ENCODE results near the gene DAGLA. TPM values are rescaled to one million over a fixed set of nuclear protein-coding genes. Genes with fewer than 3 reads are reported as not detected.

The DAGLA gene
- total and polyA plus RNA-seq, 12 donors: 0.44 to 4.2 (median 2.3) TPM

- TF ChIP-seq, protein P1, sequence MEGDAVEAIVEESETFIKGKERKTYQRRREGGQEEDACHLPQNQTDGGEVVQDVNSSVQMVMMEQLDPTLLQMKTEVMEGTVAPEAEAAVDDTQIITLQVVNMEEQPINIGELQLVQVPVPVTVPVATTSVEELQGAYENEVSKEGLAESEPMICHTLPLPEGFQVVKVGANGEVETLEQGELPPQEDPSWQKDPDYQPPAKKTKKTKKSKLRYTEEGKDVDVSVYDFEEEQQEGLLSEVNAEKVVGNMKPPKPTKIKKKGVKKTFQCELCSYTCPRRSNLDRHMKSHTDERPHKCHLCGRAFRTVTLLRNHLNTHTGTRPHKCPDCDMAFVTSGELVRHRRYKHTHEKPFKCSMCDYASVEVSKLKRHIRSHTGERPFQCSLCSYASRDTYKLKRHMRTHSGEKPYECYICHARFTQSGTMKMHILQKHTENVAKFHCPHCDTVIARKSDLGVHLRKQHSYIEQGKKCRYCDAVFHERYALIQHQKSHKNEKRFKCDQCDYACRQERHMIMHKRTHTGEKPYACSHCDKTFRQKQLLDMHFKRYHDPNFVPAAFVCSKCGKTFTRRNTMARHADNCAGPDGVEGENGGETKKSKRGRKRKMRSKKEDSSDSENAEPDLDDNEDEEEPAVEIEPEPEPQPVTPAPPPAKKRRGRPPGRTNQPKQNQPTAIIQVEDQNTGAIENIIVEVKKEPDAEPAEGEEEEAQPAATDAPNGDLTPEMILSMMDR (IDR thresholded peaks at IDR 0.05): no peak
- no peak for TF ChIP-seq POLR2A (IDR thresholded peaks at IDR 0.05)
- Histone ChIP-seq H3K4me3 (no peak overlapping the region), H3K27me3 (no peaks in the 10 kb centered on the region), H3K27ac (no peak overlapping the region), H3K36me3 (replicated peaks in 1 of 2) (no peaks in the 10 kb centered on the region), H3K9me3 (replicated peaks in 1 of 3) (no peaks in the 10 kb centered on the region), H3K4me1 (replicated peaks in 1 of 2) (no peaks in the 10 kb centered on the region)
- no peak for DNase-seq
- intact Hi-C loops (cut with DNase I): no loop called here
- 74 to 87% (median 82%) methylated on average over 4 to 7 of the region's 7 CpGs for WGBS, 4 donors
Observed at GRCh38 chr11:61709572-61709971, 29.4 kb downstream of the DAGLA start.

- H3K36me3 ChIP-seq (replicated peaks in 1 of 2): no peaks in the 10 kb centered on the region
- H3K4me1 ChIP-seq (replicated peaks in 1 of 2): no peaks in the 10 kb centered on the region
- no peak overlapping the region for H3K4me3 ChIP-seq
- no peak for DNase-seq
- no peak overlapping the region for H3K27ac ChIP-seq
- H3K27me3 ChIP-seq: no peaks in the 10 kb centered on the region
- TF ChIP-seq, protein P1 (IDR thresholded peaks at IDR 0.05): no peak
- TF ChIP-seq POLR2A (IDR thresholded peaks at IDR 0.05): no peak
- intact Hi-C loops (cut with DNase I): no loop called here
- H3K9me3 ChIP-seq (replicated peaks in 1 of 3): no peaks in the 10 kb centered on the region
- WGBS, 4 donors: 92 to 100% (median 95%) methylated on average over 1 to 7 of the region's 7 CpGs
Observed at GRCh38 chr11:61710019-61710418, 29.8 kb downstream of the DAGLA start.

- TF ChIP-seq, protein P1 (IDR thresholded peaks at IDR 0.05): no peak
- no peak for TF ChIP-seq POLR2A (IDR thresholded peaks at IDR 0.05)
- Histone ChIP-seq H3K4me1 (replicated peaks in 1 of 2) (no peaks in the 10 kb centered on the region), H3K27me3 (no peaks in the 10 kb centered on the region), H3K27ac (peak overlapping the region in 1 of 5 donors; percentile 12), H3K9me3 (replicated peaks in 1 of 3) (no peaks in the 10 kb centered on the region), H3K36me3 (replicated peaks in 1 of 2) (no peaks in the 10 kb centered on the region), H3K4me3 (no peak overlapping the region)
- WGBS, 4 donors: 88 to 94% (median 91%) methylated on average over 8 to 14 of the region's 14 CpGs
- intact Hi-C loops (cut with DNase I): no loop called here
- DNase-seq: no peak
Observed at GRCh38 chr11:61711037-61711436, 30.8 kb downstream of the DAGLA start.

GRCh38 chr11:61711498-61711897 is 31.3 kb downstream of the DAGLA start:
- DNase-seq: no peak
- H3K9me3 ChIP-seq (replicated peaks in 1 of 3): no peaks in the 10 kb centered on the region
- no peaks in the 10 kb centered on the region for H3K36me3 ChIP-seq (replicated peaks in 1 of 2)
- WGBS, 4 donors: 77 to 87% (median 83%) methylated on average over 5 to 6 of the region's 6 CpGs
- H3K27me3 ChIP-seq: no peaks in the 10 kb centered on the region
- H3K27ac ChIP-seq: peak overlapping the region in 1 of 5 donors; percentile 12
- TF ChIP-seq, protein P1 (IDR thresholded peaks at IDR 0.05): no peak
- TF ChIP-seq POLR2A (IDR thresholded peaks at IDR 0.05): no peak
- H3K4me1 ChIP-seq (replicated peaks in 1 of 2): no peaks in the 10 kb centered on the region
- intact Hi-C loops (cut with DNase I): no loop called here
- no peak overlapping the region for H3K4me3 ChIP-seq
